OCI-LY3 (cell line): ENCODE results near the gene CYTH1.

Source experiments
- CTCF ChIP-seq: fragments of 200-600, 300-600 bp; sonication (generic); IDR thresholded peaks from 2 replicates; pipeline ENCODE4 v1.5.1; 2014; ENCODE audit warnings: antibody characterized with exemption, low read length, low read depth
- EZH2phosphoT487 ChIP-seq: fragments of 200-600 bp; shearing (Covaris generic); IDR thresholded peaks from 2 replicates; pipeline ENCODE4 v1.6.1; 2018; ENCODE audit warnings: antibody characterized with exemption, mixed run types, low read depth

GRCh38 chr17:78637643-78638420, 144.2 kb downstream of the CYTH1 start:
- TF ChIP-seq CTCF (no peak), EZH2phosphoT487 (no peak)
